Loucy (cell line): Measurements from ENCODE around the gene BBS5.
"Not testable (repeated sequence)": the region's sequence is repeated elsewhere in the genome, so short reads cannot be mapped to it uniquely, and the experiment has no call there.

ENCODE experiments used
- H2AFZ ChIP-seq: fragments of 200-600 bp; sonication (generic); 2 replicates; pipeline ENCODE4 v1.6.0; 2016; ENCODE audit warnings: antibody characterized with exemption, mild to moderate bottlenecking, low read length, moderate library complexity
- H3F3A ChIP-seq: fragments of 200-600 bp; 2 replicates; pipeline ENCODE4 v1.6.0; 2016; ENCODE audit warnings: antibody characterized with exemption, low read depth, mild to moderate bottlenecking
- H3K27me3 ChIP-seq: fragments of 200-600 bp; sonication (generic); 2 replicates; pipeline ENCODE4 v1.6.1; 2014; ENCODE audit warnings: low read length, mild to moderate bottlenecking; ENCODE audit not compliant: insufficient read depth, poor library complexity, severe bottlenecking
- H3K36me3 ChIP-seq: fragments of 200-600 bp; sonication (generic); 2 replicates; pipeline ENCODE4 v1.6.1; 2016; ENCODE audit warnings: low read length; ENCODE audit not compliant: insufficient read depth
- H3K4me1 ChIP-seq: fragments of 200-600 bp; sonication (generic); 2 replicates; pipeline ENCODE4 v1.5.1; 2014; ENCODE audit warnings: low read length, mild to moderate bottlenecking; ENCODE audit not compliant: insufficient read depth, poor library complexity, severe bottlenecking
- H3K4me2 ChIP-seq: fragments of 200-600 bp; sonication (generic); 2 replicates; pipeline ENCODE4 v1.6.0; 2014; ENCODE audit warnings: antibody characterized with exemption, low read length, low read depth, mild to moderate bottlenecking; ENCODE audit not compliant: poor library complexity, severe bottlenecking
- H3K4me3 ChIP-seq: fragments of 200-600 bp; sonication (generic); 2 replicates; pipeline ENCODE4 v1.5.1; 2014; ENCODE audit warnings: low read length, mild to moderate bottlenecking, mixed read lengths; ENCODE audit not compliant: poor library complexity, severe bottlenecking
- H3K79me2 ChIP-seq: fragments of 200-600 bp; sonication (generic); 2 replicates; pipeline ENCODE4 v1.6.1; 2014; ENCODE audit warnings: low read length; ENCODE audit not compliant: insufficient read depth
- H3K9ac ChIP-seq: fragments of 200-600 bp; sonication (generic); 2 replicates; pipeline ENCODE4 v1.6.0; 2014; ENCODE audit warnings: mild to moderate bottlenecking, low read depth, low read length, moderate library complexity; ENCODE audit not compliant: poor library complexity, severe bottlenecking
- H3K9me2 ChIP-seq: fragments of 200-600 bp; sonication (generic); replicated peaks from 2 replicates; pipeline ENCODE4 v1.6.1; 2016; ENCODE audit warnings: low read depth, low read length, mixed read lengths
- H3K9me3 ChIP-seq: fragments of 200-600 bp; sonication (generic); 2 replicates; pipeline ENCODE4 v1.6.1; 2014; ENCODE audit warnings: mild to moderate bottlenecking, antibody characterized with exemption, low read length, low read depth; ENCODE audit not compliant: insufficient read depth
- H4K20me1 ChIP-seq: fragments of 200-600 bp; sonication (generic); 2 replicates; pipeline ENCODE4 v1.6.0; 2014; ENCODE audit warnings: antibody characterized with exemption, low read length, mild to moderate bottlenecking; ENCODE audit not compliant: insufficient read depth, poor library complexity, severe bottlenecking
- CTCF ChIP-seq: fragments of 200-600 bp; sonication (generic); conservative IDR thresholded peaks from 2 replicates; pipeline ENCODE4 v1.5.1; 2014; ENCODE audit warnings: mild to moderate bottlenecking, antibody characterized with exemption, low read length
- EZH2phosphoT487 ChIP-seq: fragments of 200-600 bp; IDR thresholded peaks from 2 replicates; pipeline ENCODE4 v1.6.1; 2018; ENCODE audit warnings: antibody characterized with exemption, mild to moderate bottlenecking, moderate library complexity, borderline replicate concordance

The BBS5 gene

GRCh38 chr2:169448865-169449264 lies 30.4 kb upstream of the BBS5 start:
- H3K9ac ChIP-seq, result no peak overlapping the region
- H4K20me1 ChIP-seq, result no peaks in the 10 kb centered on the region
- H3F3A ChIP-seq, result no peaks in the 10 kb centered on the region
- H3K36me3 ChIP-seq, result no peaks in the 10 kb centered on the region
- no peaks in the 10 kb centered on the region for H3K9me3 ChIP-seq
- H3K9me2 ChIP-seq, result no peaks in the 10 kb centered on the region
- no peak overlapping the region for H2AFZ ChIP-seq
- H3K4me3 ChIP-seq, result no peak overlapping the region
- TF ChIP-seq EZH2phosphoT487 (no peak), CTCF (no peak)
- no peaks in the 10 kb centered on the region for H3K4me1 ChIP-seq
- no peaks in the 10 kb centered on the region for H3K27me3 ChIP-seq
- no peak overlapping the region for H3K4me2 ChIP-seq
- H3K79me2 ChIP-seq, result no peaks in the 10 kb centered on the region

- H3K4me3 ChIP-seq, result no peak overlapping the region
- H3F3A ChIP-seq, result no peaks in the 10 kb centered on the region
- H3K4me1 ChIP-seq, result no peaks in the 10 kb centered on the region
- no peak overlapping the region for H2AFZ ChIP-seq
- H3K9ac ChIP-seq, result no peak overlapping the region
- H3K79me2 ChIP-seq, result no peaks in the 10 kb centered on the region
- H3K36me3 ChIP-seq, result no peaks in the 10 kb centered on the region
- no peak for TF ChIP-seq EZH2phosphoT487
- peak; percentile 60 for TF ChIP-seq CTCF
- H3K4me2 ChIP-seq, result no peak overlapping the region
- H3K9me3 ChIP-seq, result no peaks in the 10 kb centered on the region
- H3K9me2 ChIP-seq, result no peaks in the 10 kb centered on the region
- no peaks in the 10 kb centered on the region for H3K27me3 ChIP-seq
- H4K20me1 ChIP-seq, result no peaks in the 10 kb centered on the region
Observed at GRCh38 chr2:169452080-169452479, 27.2 kb upstream of the BBS5 start.

GRCh38 chr2:169453044-169453443 lies 26.2 kb upstream of the BBS5 start:
- not testable (repeated sequence) for H3K4me3 ChIP-seq, H3K79me2 ChIP-seq, H3K9me3 ChIP-seq, H3K36me3 ChIP-seq, H3F3A ChIP-seq, H2AFZ ChIP-seq, H4K20me1 ChIP-seq, H3K27me3 ChIP-seq, H3K4me2 ChIP-seq, H3K9ac ChIP-seq, H3K4me1 ChIP-seq, H3K9me2 ChIP-seq

- H3K4me1 ChIP-seq, result no peaks in the 10 kb centered on the region
- H3K36me3 ChIP-seq, result no peaks in the 10 kb centered on the region
- H3K4me2 ChIP-seq, result no peak overlapping the region
- H3K79me2 ChIP-seq, result no peaks in the 10 kb centered on the region
- H2AFZ ChIP-seq, result peak overlapping the region; percentile 2
- H3K9me3 ChIP-seq, result no peaks in the 10 kb centered on the region
- H3K9me2 ChIP-seq, result no peaks in the 10 kb centered on the region
- no peak for TF ChIP-seq CTCF
- TF ChIP-seq EZH2phosphoT487, result no peak
- H3K27me3 ChIP-seq, result no peaks in the 10 kb centered on the region
- H4K20me1 ChIP-seq, result no peaks in the 10 kb centered on the region
- H3F3A ChIP-seq, result peaks cover 6% of the 10 kb centered on the region; the same call in 1 of the 2 replicates
- H3K9ac ChIP-seq, result no peak overlapping the region
- no peak overlapping the region for H3K4me3 ChIP-seq
Observed at GRCh38 chr2:169461143-169461542, 18.2 kb upstream of the BBS5 start.
